Adrenal gland (tissue), 5 donors: ENCODE measurements around the gene SLC35E2B.

ENCODE experiments used
- CTCF ChIP-seq, 6 experiments: fragments of 450-650 bp in 4 of 6; fragments of 200-600 bp in 2 of 6; sonication (generic) in 1 of 6; IDR thresholded peaks; 1 replicate in 5 of 6; 2 replicates in 1 of 6; pipeline versions ENCODE4 v1.5.1 to v1.8.0; 2016 to 2021; ENCODE audit warnings: antibody characterized with exemption in 6 of 6, mild to moderate bottlenecking in 2 of 6, moderate library complexity in 1 of 6
- POLR2A ChIP-seq, 2 donors: fragments of 450-650 bp; IDR thresholded peaks; one replicate each; pipeline ENCODE4 v1.6.1; 2017; ENCODE audit warnings: antibody characterized with exemption in 2 of 2, mild to moderate bottlenecking in 2 of 2, moderate library complexity in 1 of 2
- donor health status: DM: no; HTN: no; CAD: no.

GRCh38 chr1:1623631-1624442 lies 68.8 kb downstream of the SLC35E2B start:
- no peak for TF ChIP-seq CTCF (IDR thresholded peaks at IDR 0.05)
- no peak for TF ChIP-seq POLR2A (IDR thresholded peaks at IDR 0.05)
